Muscle layer of colon (tissue), 2 donors: ENCODE results near the gene OR9A4.
"Not testable (repeated sequence)": the region's sequence is repeated elsewhere in the genome, so short reads cannot be mapped to it uniquely, and the experiment has no call there.

ENCODE experiments used
- H3K27ac ChIP-seq: one replicate; pipeline ENCODE4 v1.7.0; 2013; ENCODE audit warnings: low read depth, mild to moderate bottlenecking, low read length, moderate library complexity
- H3K27me3 ChIP-seq, 2 donors: one replicate each; pipeline ENCODE4 v1.7.0; 2013; ENCODE audit warnings: low read length in 2 of 2, mild to moderate bottlenecking in 2 of 2; ENCODE audit not compliant: insufficient read depth in 2 of 2, control insufficient read depth in 1 of 2
- H3K36me3 ChIP-seq: one replicate; pipeline ENCODE4 v1.7.0; 2013; ENCODE audit warnings: mild to moderate bottlenecking, low read length; ENCODE audit not compliant: insufficient read depth
- H3K4me1 ChIP-seq: one replicate; pipeline ENCODE4 v1.7.0; 2013; ENCODE audit warnings: mild to moderate bottlenecking, low read length; ENCODE audit not compliant: insufficient read depth
- H3K4me3 ChIP-seq, 2 donors: one replicate each; pipeline ENCODE4 v1.7.0; 2013; ENCODE audit warnings: low read length in 2 of 2, low read depth in 1 of 2, mild to moderate bottlenecking in 1 of 2, moderate library complexity in 1 of 2
- H3K9ac ChIP-seq: one replicate; pipeline ENCODE4 v1.7.0; 2013; ENCODE audit warnings: low read length
- H3K9me3 ChIP-seq: one replicate; pipeline ENCODE4 v1.7.0; 2013; ENCODE audit warnings: mild to moderate bottlenecking, low read length
- donor health status: abdominal sarcoma.
- donor health status: Adenocarcinoma of cecum.

The OR9A4 gene

GRCh38 chr7:141916099-141916498, at the start of gene OR9A4:
Gene OR9A4 (plus strand): TSS chr7:141916399. CDS start chr7:141918876, 2,477 bp downstream.
- Histone ChIP-seq H3K4me3 (no peak within 1 kb of the TSS), H3K9me3 (no peaks in the 10 kb centered on the region), H3K4me1 (no peaks in the 10 kb centered on the region), H3K27ac (no peak within 1 kb of the TSS), H3K27me3 (no peaks in the 10 kb centered on the region), H3K36me3 (no peaks in the 10 kb centered on the region), H3K9ac (no peak within 1 kb of the TSS)

GRCh38 chr7:141866974-141867373, 49.2 kb upstream of the OR9A4 start:
- Histone ChIP-seq H3K9me3 (no peaks in the 10 kb centered on the region), H3K27ac (no peak overlapping the region), H3K27me3 (no peaks in the 10 kb centered on the region), H3K4me3 (no peak overlapping the region), H3K36me3 (no peaks in the 10 kb centered on the region), H3K9ac (no peak overlapping the region), H3K4me1 (no peaks in the 10 kb centered on the region)

- H3K9ac ChIP-seq = no peak overlapping the region
- no peaks in the 10 kb centered on the region for H3K36me3 ChIP-seq
- H3K4me1 ChIP-seq = no peaks in the 10 kb centered on the region
- no peak overlapping the region for H3K4me3 ChIP-seq
- H3K9me3 ChIP-seq = no peaks in the 10 kb centered on the region
- no peaks in the 10 kb centered on the region for H3K27me3 ChIP-seq
- H3K27ac ChIP-seq = no peak overlapping the region
These were observed 43.3 kb upstream of the OR9A4 start for GRCh38 chr7:141872931-141873330.

- Histone ChIP-seq H3K27me3 (no peaks in the 10 kb centered on the region), H3K27ac (no peak overlapping the region), H3K9me3 (no peaks in the 10 kb centered on the region), H3K36me3 (no peaks in the 10 kb centered on the region), H3K9ac (no peak overlapping the region), H3K4me1 (no peaks in the 10 kb centered on the region), H3K4me3 (no peak overlapping the region)
These were observed 41.4 kb upstream of the OR9A4 start for GRCh38 chr7:141874787-141875186.

GRCh38 chr7:141875453-141875852, 40.7 kb upstream of the OR9A4 start:
- no peak overlapping the region for H3K9ac ChIP-seq
- no peaks in the 10 kb centered on the region for H3K4me1 ChIP-seq
- no peak overlapping the region for H3K4me3 ChIP-seq
- H3K27me3 ChIP-seq = no peaks in the 10 kb centered on the region
- no peak overlapping the region for H3K27ac ChIP-seq
- no peaks in the 10 kb centered on the region for H3K9me3 ChIP-seq
- no peaks in the 10 kb centered on the region for H3K36me3 ChIP-seq

DNA sequence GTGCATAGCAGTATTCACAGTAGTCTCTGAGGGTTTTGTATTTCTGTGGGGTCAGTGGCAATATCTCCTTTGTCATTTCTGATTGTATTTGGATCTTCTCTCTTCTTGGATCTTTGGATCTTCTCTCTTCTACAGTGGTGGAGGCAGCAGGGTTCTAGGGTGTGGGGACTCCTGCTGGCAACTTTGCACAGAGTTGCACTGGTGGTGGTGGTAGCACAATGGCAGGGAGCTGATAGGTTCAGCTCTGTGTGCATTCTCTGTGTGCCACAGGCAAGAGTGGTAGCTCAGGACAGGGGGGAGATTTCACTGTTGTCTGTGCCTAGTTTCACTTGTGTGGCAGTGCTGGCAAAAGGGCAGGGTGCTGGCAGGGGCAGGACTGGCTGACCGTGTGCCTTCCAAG, 39.8 kb upstream of the OR9A4 start:
- no peaks in the 10 kb centered on the region for H3K27me3 ChIP-seq
- no peak overlapping the region for H3K9ac ChIP-seq
- no peaks in the 10 kb centered on the region for H3K9me3 ChIP-seq
- no peaks in the 10 kb centered on the region for H3K4me1 ChIP-seq
- H3K27ac ChIP-seq = no peak overlapping the region
- H3K36me3 ChIP-seq = no peaks in the 10 kb centered on the region
- no peak overlapping the region for H3K4me3 ChIP-seq

- no peaks in the 10 kb centered on the region for H3K36me3 ChIP-seq
- H3K4me1 ChIP-seq = no peaks in the 10 kb centered on the region
- H3K27me3 ChIP-seq = no peaks in the 10 kb centered on the region
- H3K9me3 ChIP-seq = no peaks in the 10 kb centered on the region
- H3K27ac ChIP-seq = no peak overlapping the region
- H3K9ac ChIP-seq = no peak overlapping the region
- no peak overlapping the region for H3K4me3 ChIP-seq
These were observed 38.8 kb upstream of the OR9A4 start for GRCh38 chr7:141877365-141877764.

DNA sequence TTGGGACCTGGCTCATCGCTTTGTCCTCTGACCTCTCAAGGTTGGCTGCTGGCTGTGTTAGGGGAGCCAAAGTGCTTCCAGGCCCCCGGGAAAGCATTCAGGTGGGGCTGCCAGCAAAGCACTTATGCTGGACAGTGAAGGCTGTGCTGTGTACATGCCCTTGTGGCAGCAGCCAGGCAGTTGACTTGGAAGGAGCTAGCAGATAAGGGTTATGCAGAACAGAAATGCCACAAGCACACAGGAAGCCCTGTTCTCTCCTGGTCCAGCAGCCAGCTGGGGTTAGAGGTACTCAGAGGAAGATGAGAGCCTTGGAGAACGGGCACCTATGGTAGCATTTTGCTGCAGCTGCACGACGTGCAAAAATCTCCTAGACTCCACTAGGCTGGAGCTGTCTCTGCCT, 35.2 kb upstream of the OR9A4 start:
- Histone ChIP-seq H3K36me3 (no peaks in the 10 kb centered on the region), H3K4me3 (no peak overlapping the region), H3K9ac (no peak overlapping the region), H3K27me3 (no peaks in the 10 kb centered on the region), H3K9me3 (no peaks in the 10 kb centered on the region), H3K4me1 (no peaks in the 10 kb centered on the region), H3K27ac (no peak overlapping the region)

- H3K27me3 ChIP-seq = no peaks in the 10 kb centered on the region
- no peak overlapping the region for H3K9ac ChIP-seq
- no peaks in the 10 kb centered on the region for H3K36me3 ChIP-seq
- H3K4me1 ChIP-seq = no peaks in the 10 kb centered on the region
- no peak overlapping the region for H3K4me3 ChIP-seq
- no peaks in the 10 kb centered on the region for H3K9me3 ChIP-seq
- H3K27ac ChIP-seq = no peak overlapping the region
These were observed 31.5 kb upstream of the OR9A4 start for GRCh38 chr7:141884539-141885225.

DNA sequence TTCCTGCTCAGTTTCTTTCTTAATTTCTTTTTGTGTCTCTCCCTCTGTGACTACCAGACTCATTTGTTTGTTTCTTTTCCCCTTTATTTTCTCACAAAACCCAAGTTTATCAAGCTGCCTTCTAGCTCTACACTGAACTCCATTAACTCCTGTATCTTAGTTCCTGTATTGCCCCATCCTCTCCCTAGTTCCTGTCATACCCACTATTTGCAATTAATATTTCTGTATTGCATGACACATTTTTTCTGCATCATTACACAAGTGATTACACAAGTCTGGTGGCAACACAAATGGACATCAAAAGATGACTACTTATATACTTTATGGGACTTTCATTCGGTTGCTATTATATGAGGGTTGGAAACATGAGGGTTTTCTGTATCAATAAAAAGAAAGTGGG, 26.9 kb upstream of the OR9A4 start:
- Histone ChIP-seq H3K27ac (no peak overlapping the region), H3K27me3 (no peaks in the 10 kb centered on the region)

DNA sequence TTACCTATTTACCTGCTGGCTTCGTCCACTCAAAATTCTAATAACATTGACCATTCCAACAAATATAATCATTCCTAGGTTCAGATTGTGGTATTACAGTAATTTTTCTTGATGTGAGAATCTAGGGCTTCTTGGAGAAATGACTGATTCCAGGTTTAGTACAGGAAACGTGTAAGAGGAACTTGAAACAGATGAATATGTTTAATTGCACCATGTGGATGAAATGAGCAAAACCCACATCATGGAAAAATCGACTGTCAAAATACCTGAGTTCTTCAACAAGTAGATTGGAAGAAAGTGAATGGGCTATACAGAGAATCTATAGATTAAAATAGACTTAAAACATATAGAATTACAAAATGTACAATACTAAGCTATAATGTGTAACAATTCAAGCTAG, 24.9 kb upstream of the OR9A4 start:
- H3K9me3 ChIP-seq = no peaks in the 10 kb centered on the region
- no peak overlapping the region for H3K9ac ChIP-seq
- no peaks in the 10 kb centered on the region for H3K4me1 ChIP-seq
- H3K4me3 ChIP-seq = no peak overlapping the region
- H3K27ac ChIP-seq = no peak overlapping the region
- no peaks in the 10 kb centered on the region for H3K36me3 ChIP-seq
- no peaks in the 10 kb centered on the region for H3K27me3 ChIP-seq

More for the DNA sequence above, 26.9 kb upstream of the OR9A4 start:
- Histone ChIP-seq H3K36me3 (no peaks in the 10 kb centered on the region), H3K9ac (no peak overlapping the region), H3K4me1 (no peaks in the 10 kb centered on the region), H3K4me3 (no peak overlapping the region), H3K9me3 (no peaks in the 10 kb centered on the region)

- H3K27me3 ChIP-seq, H3K4me3 ChIP-seq, H3K36me3 ChIP-seq, H3K27ac ChIP-seq, H3K4me1 ChIP-seq, H3K9me3 ChIP-seq, H3K9ac ChIP-seq: not testable (repeated sequence)
These were observed 16.8 kb upstream of the OR9A4 start for GRCh38 chr7:141899366-141899765.
